HL-60 (cell line): ENCODE results near the gene MALRD1.

Experiments
- DNase-seq, 2 experiments: peaks; one replicate each; pipeline ENCODE4 v3.0.0-alpha.2; 2010 to 2020; ENCODE audit warnings: low read depth in 1 of 2, low spot score in 1 of 2
- H3K27ac ChIP-seq: fragments of 250-450 bp; sonication (Bioruptor Pico); replicated peaks from 2 replicates; pipeline ENCODE4 v1.5.1; 2020; ENCODE audit warnings: mild to moderate bottlenecking, moderate library complexity
- H3K27me3 ChIP-seq: fragments of 250-450 bp; sonication (Bioruptor Pico); 2 replicates; pipeline ENCODE4 v1.5.1; 2021; ENCODE audit warnings: mild to moderate bottlenecking, moderate library complexity; ENCODE audit not compliant: insufficient read depth, poor library complexity, severe bottlenecking
- H3K4me3 ChIP-seq: replicated peaks from 2 replicates; pipeline ENCODE4 v1.5.1; 2011; ENCODE audit warnings: mild to moderate bottlenecking, control low read depth, low read length; ENCODE audit not compliant: insufficient read depth
- CTCF ChIP-seq: IDR thresholded peaks from one replicate; pipeline ENCODE4 v1.5.1; 2011; ENCODE audit warnings: low read length, control low read depth, inconsistent platforms; ENCODE audit not compliant: insufficient read depth
- GABPA ChIP-seq: IDR thresholded peaks from 2 replicates; pipeline ENCODE4 v1.6.1; 2012; ENCODE audit warnings: low read depth
- POLR2AphosphoS5 ChIP-seq: IDR thresholded peaks from 2 replicates; pipeline ENCODE4 v1.6.1; 2012; ENCODE audit warnings: low read depth
- REST ChIP-seq: IDR thresholded peaks from 2 replicates; pipeline ENCODE4 v1.6.1; 2012; ENCODE audit warnings: low read depth; ENCODE audit not compliant: insufficient replicate concordance
- SPI1 ChIP-seq: IDR thresholded peaks from 2 replicates; pipeline ENCODE4 v1.6.1; 2012; ENCODE audit warnings: low read depth, mild to moderate bottlenecking, borderline replicate concordance

Gene MALRD1

GRCh38 chr10:19518632-19519031 is 470.0 kb downstream of the MALRD1 start:
- no peak for DNase-seq
- Histone ChIP-seq H3K4me3 (no peak overlapping the region), H3K27me3 (no peaks in the 10 kb centered on the region), H3K27ac (no peak overlapping the region)
- TF ChIP-seq POLR2AphosphoS5 (no peak), SPI1 (no peak), REST (no peak), CTCF (no peak), GABPA (no peak)

- no peak for TF ChIP-seq POLR2AphosphoS5
- no peak for TF ChIP-seq REST
- no peak for TF ChIP-seq GABPA
- TF ChIP-seq CTCF: no peak
- TF ChIP-seq SPI1: no peak
- Histone ChIP-seq H3K27ac (no peak overlapping the region), H3K4me3 (no peak overlapping the region), H3K27me3 (no peaks in the 10 kb centered on the region)
- no peak for DNase-seq
Observed at GRCh38 chr10:19531324-19531723, 482.7 kb downstream of the MALRD1 start.

GRCh38 chr10:19532411-19532810 is 483.8 kb downstream of the MALRD1 start:
- DNase-seq: no peak
- Histone ChIP-seq H3K27me3 (no peaks in the 10 kb centered on the region), H3K4me3 (no peak overlapping the region), H3K27ac (no peak overlapping the region)
- no peak for TF ChIP-seq POLR2AphosphoS5
- no peak for TF ChIP-seq CTCF
- no peak for TF ChIP-seq REST
- no peak for TF ChIP-seq SPI1
- TF ChIP-seq GABPA: no peak
